Measurements from ENCODE around the gene SUSD5. TPM values are rescaled to one million over a fixed set of nuclear protein-coding genes. Genes with fewer than 3 reads are reported as not detected.
"Not testable (repeated sequence)": the region's sequence is repeated elsewhere in the genome, so short reads cannot be mapped to it uniquely, and the experiment has no call there.

Gene SUSD5
- total RNA-seq, 1 experiment from 2014 or later, result 16.6 TPM

DNA sequence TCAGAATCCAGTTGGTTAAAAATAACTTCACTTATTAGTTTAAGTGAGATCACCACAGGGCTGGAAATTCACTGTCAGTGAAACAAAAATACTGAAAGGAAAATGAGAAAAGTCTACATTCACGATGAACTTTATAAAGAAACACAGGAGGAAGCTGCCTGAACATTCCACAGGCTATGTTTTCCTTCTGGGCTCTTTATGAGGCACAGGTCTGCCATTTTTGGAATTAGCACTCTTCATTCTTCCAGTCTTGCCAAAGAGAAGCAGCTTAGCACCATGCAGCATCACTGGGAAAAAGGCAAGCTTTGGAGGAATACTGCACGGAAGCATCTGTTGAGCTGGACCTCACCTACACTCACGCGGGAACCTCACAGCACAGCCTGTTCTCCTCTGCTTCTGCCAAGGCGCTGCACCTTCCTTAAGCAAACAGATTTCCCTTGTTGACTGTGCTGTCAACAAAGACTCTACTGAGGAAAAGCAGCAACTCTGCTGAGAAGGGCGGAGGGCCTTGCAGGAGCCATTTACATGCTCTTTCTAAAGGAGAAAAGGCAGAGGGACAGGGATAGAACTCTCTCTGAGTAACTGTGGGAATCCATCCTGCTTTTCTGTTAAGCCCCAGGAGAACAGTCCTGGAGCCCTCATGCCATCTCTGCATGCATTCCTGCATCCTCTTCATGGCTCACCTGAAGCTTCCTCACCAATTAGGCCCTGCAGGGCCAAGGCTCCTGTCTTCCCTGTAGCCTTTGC lies 15.7 kb downstream of the SUSD5 start:
- DNase-seq (ENCODE audit: low spot score), result peak; percentile 32
- in situ Hi-C loops (cut with HindIII; ENCODE audit: low sequenced_read_pairs), result no loop called here

DNA sequence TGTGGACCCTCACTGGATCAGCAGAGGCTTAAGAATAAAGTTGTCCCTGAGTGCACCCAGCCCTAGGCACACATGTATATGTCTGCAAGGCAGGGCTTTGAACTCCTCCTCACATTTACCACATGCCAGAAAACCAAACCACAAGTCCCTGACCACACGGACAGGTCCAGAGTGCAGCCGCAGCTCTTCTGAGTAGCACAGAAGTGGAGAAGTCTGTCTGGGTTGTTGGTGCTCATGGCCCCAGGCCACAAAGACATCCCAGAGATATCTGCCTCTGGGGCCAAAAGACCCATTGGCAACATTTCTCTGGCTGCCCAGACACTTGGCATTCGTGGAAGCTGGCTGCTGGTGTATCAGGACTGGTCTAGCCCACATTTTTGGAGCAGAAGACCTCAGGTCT lies 17.4 kb downstream of the SUSD5 start:
- DNase-seq (ENCODE audit: low spot score), result no peak
- in situ Hi-C loops (cut with HindIII; ENCODE audit: low sequenced_read_pairs), result no loop called here

DNA sequence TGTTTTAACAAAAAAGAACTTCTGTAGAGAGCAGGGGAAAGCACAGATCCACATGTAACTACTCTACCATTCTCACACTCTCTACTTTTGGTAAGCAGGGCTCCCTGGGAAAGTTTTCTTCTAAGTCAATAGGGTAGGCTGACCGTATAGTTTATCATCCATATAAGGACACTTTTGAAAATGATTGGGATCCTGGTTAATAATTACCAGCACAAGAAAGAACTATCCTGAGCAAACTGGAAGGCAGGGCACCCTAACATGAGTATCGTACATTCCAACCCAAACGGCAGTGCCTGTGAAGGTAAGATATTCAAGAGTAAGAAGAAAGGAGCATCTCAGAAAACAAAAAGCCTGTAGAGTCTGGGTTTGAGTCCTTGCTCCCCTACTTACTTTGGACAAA lies 22.1 kb downstream of the SUSD5 start:
- DNase-seq (ENCODE audit: low spot score), result no peak
- in situ Hi-C loops (cut with HindIII; ENCODE audit: low sequenced_read_pairs), result no loop called here

DNA sequence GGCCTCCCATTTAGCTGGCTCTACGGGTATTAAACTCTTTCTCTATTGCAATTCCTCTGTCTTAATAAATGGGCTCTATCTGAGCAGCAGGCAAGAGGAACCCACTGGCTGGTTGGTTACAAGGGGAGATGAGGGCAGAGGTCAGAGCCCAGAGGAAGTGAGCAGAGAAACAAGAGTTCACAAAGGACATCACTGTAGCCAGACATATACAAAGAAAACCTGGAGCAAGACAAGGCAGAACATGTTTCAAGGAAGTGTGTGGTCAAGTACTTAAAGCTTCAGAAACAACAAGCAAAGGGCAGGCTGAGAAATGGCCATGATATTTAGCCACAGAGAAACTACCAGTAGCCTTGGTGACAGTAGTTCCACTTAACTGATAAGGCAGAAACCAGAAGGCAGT lies 24.3 kb downstream of the SUSD5 start:
- in situ Hi-C loops (cut with HindIII; ENCODE audit: low sequenced_read_pairs), result no loop called here
- no peak for DNase-seq (ENCODE audit: low spot score)

DNA sequence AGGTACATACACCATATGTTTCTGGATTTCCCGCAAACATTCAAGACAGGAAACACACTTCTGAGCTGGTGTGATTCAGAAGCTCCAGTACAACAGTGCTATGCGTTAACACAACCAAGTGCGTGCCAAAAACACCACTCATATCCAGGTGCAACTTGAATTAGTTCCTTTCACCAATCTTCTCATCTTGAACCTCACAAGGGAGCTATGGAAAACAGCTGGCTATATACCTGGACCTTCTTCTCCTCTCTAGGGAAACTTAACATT lies 31.3 kb downstream of the SUSD5 start:
- in situ Hi-C loops (cut with HindIII; ENCODE audit: low sequenced_read_pairs), result no loop called here

DNA sequence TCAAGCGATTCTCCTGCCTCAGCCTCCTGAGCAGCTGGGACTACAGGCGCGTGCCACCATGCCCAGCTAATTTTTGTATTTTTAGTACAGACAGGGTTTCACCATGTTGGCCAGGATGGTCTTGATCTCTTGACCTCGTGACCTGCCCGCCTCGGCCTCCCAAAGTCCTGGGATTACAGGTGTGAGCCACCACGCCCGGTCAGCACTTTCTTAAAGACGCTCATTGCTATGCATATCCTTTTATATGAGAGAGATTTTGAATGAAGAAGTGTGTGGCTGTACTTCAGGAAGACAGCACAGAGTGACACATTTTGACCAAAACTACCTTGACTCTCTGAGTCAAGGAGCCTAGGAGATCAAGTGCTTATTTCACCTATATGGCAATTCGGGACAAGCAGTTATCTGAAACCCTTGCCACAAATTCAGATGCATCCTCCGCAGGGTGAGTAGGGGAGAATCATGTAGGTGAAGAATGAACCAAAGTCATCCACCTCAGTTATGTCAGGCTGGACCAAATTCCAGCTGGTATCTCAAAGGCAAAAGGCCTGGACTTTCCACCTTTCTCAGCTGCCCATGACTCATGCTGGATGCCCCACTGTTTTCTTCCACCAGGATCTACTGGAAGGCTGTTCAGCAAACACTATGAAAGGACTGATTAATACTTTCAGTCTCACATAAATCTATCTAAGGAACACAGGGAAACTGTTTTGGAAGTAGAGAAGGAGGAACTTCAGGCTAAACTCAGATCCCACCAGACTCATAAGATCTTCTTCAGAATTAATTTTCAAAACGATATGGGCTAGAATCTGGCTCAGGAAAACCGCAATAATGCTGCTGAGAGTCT lies 31.9 kb downstream of the SUSD5 start:
- no peak for DNase-seq (ENCODE audit: low spot score)
- in situ Hi-C loops (cut with HindIII; ENCODE audit: low sequenced_read_pairs), result no loop called here

More for the DNA sequence above, 31.3 kb downstream of the SUSD5 start:
- DNase-seq (ENCODE audit: low spot score), result no peak

DNA sequence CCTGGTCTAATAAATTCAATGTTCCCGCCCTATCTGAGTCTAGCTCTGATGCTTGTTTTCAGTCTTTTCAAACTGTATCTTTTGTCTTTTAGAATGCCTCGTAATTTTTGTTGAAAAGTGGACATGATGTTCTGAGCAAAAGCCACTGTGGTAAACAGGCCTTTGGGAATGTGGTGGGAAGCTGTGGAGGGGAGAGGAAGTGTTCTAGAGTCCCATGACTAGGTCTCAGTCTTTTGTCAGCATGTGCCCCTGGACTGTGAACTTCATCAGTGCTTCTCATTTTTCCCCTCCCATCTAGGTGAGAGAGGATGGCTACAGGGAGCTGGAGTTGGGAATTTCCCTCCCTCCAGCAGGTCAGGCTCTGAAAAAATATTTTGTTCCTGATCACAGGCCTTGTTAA lies 33.7 kb downstream of the SUSD5 start:
- DNase-seq (ENCODE audit: low spot score), result no peak
- in situ Hi-C loops (cut with HindIII; ENCODE audit: low sequenced_read_pairs), result no loop called here

DNA sequence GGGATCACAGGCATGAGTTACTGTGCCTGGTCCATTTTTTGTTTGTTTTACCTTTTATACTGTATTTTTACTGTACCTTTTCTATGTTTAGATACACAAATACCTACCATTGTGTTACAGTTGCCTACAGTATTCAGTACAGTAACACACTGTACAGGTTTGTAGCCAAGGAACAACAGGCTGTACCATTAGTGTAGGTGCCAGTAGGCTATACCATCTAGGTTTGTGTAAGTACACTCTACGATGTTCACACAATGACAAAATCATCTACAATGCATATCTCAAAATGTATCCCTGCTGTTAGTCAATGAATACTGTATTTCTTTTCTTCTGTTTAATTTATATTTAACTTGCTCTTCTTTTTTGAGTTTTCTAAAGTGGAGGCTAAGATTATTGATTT lies 37.0 kb downstream of the SUSD5 start:
- in situ Hi-C loops (cut with HindIII; ENCODE audit: low sequenced_read_pairs), result not testable (repeated sequence)

DNA sequence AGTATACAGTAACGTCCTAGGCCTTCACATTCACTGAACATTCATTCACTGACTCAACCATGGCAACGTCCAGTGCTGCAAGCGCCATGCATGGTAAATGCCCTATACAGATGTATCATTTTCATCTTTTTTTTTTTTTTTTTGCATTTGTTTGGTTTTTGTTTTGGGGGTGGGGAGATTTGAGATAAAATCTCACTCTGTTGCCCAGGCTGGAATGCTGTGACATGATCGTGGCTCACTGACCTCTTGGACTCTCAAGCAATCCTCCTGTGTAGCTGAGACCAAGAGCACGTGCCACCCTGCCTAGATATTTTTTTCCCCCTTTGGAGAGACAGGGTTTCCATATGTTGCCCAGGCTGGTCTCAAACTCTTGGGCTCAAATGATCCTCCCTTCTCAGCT lies 37.4 kb downstream of the SUSD5 start:
- in situ Hi-C loops (cut with HindIII; ENCODE audit: low sequenced_read_pairs), result no loop called here
- DNase-seq (ENCODE audit: low spot score), result no peak

More for the DNA sequence above, 37.0 kb downstream of the SUSD5 start:
- DNase-seq (ENCODE audit: low spot score), result not testable (repeated sequence)

DNA sequence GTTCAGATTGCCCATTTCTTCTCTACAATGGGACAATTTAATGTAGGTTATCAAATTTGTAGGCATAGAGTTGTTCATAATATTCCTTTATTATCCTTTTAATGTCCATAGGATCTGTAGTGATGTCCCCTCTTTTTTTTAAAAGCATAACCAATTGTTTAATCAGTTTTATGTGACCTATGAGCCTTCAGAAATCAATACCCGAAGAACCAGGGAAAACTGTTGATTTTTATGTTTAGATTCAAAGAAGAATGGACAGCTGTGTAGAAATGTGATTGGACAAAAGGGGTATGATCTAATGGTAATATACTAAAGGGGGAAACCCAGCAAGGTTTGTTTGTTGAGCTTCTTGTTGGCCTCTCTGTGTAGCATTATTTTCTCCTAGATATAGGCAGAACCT lies 39.5 kb downstream of the SUSD5 start:
- in situ Hi-C loops (cut with HindIII; ENCODE audit: low sequenced_read_pairs), result no loop called here
- DNase-seq (ENCODE audit: low spot score), result no peak

DNA sequence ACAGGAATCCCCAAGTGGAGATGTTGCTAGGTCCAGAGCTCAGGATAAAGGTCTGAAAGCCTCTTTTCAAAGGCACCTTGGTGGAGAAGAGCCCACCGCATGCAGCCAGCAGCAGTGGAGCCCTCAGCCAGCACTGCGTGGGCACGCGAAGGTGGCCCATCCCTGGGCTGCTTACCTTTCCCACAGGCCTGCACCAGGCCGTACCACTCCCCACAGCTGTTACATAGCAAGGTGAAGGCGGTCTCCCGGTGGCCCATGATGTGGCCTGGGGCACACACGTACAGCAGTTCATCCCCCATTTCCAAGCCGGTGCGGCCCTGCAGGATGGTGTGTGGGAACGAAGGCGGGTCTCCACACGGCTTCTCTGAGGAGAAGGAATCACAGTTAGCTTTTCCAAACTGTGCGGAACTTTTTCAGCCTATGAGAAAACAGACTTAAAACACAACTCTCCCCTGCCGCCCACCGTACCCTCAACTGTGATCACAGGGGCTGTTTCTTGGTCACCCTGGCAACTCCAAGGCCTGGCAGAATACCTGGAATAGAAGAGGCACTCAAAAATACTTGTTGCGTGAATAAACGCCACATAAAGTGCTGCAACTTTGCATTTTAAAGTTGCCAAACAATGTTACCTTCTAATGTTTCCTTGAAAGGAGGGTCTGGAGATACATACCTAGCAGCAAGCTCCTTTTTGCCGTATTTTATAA lies 43.7 kb downstream of the SUSD5 start:
- no peak for DNase-seq (ENCODE audit: low spot score)
- in situ Hi-C loops (cut with HindIII; ENCODE audit: low sequenced_read_pairs), result no loop called here

DNA sequence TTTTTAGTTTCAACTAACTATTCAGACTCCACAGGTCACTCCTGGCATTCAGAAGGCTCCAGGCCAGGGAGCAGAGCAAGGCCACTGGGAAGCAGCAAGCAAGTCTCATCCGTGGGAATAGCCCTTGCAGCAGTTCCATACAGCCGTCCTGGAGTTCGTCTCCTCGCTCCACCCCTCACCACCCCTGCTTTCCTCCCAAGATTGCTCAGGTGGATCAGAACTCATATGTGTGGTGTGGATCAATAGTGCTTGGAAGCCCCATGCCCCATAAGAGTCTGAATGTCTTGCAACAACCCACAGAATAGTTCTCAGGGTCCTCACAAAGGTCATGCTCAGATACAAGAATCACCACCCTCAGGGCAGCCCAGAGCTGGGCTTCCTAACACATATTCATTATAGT lies 44.5 kb downstream of the SUSD5 start:
- in situ Hi-C loops (cut with HindIII; ENCODE audit: low sequenced_read_pairs), result no loop called here
- no peak for DNase-seq (ENCODE audit: low spot score)

DNA sequence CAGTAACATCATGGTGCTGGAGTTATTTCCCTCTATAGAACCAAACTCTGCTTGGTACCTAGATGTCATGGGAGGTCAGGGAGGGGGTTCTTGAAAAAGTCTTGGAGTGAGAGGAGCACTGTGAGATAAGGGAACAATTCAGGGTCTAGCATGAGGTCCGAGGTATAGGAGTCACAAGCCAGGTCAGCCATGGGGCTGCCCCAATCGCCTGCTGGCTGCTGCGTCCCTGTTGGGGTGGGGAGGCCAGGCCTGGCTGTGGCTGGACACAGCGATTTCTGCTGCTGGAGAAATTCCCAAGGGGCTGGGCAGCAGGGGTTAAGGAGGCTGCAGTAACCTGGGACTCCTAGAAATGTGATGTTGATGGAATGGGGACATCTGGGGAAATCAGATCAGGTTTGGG lies 44.9 kb downstream of the SUSD5 start:
- DNase-seq (ENCODE audit: low spot score), result no peak
- in situ Hi-C loops (cut with HindIII; ENCODE audit: low sequenced_read_pairs), result no loop called here

DNA sequence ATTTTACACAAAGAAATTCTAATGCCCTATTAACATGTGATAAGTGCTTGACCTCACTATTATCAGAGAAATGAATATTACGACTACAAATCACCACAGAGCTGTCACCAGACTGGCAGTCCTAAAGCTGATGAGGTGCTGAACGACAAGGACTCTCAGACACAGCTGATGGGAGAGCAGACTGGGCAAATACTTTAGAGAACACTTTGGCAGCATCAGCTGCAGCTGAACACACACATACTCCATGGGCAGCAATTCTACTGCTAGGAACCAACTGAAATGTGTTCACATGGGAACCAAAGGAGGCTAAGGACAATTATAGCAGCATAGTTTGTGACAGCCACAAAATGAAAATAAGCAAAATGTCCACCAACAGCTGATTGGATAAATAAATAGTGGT lies 45.5 kb downstream of the SUSD5 start:
- in situ Hi-C loops (cut with HindIII; ENCODE audit: low sequenced_read_pairs), result no loop called here
- no peak for DNase-seq (ENCODE audit: low spot score)

DNA sequence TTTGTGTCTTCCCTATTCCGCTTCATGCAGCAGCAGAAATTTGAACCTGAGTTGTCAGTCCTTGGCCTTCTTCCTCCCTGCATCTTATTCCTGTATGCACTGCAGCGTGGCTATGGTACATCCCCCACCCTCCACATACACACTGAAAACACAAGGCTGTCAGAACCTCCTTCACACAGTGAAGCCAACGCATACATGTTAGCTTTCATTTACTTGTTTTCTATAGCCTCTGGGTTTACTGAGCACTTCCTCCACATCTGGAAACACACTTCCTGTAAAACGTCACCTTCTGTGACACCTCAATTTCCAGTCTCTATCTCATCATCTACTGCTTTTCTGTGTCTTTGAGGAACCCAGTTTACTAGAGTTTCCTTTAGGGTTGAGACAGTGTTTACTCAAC lies 47.0 kb downstream of the SUSD5 start:
- no peak for DNase-seq (ENCODE audit: low spot score)
- in situ Hi-C loops (cut with HindIII; ENCODE audit: low sequenced_read_pairs), result no loop called here

DNA sequence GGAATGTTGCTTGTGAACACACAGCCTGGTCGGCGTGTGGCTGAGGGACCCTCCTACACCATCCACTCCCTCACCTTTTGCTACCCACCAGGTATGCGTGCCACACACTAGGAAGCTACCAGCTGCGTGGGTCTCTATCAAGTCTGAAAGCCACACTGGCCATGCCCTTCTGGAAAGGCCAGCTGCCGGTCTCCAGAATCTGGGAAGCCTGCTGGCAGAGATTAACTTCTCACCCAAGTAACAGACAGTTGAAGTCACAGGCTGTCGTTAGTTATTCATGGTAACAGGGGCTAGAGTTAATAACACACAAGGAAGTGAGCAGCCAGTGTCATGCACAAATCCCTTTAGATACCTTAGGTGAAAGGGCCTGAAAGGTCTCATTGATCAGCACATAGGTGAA lies 48.1 kb downstream of the SUSD5 start:
- DNase-seq (ENCODE audit: low spot score), result no peak
- in situ Hi-C loops (cut with HindIII; ENCODE audit: low sequenced_read_pairs), result no loop called here

DNA sequence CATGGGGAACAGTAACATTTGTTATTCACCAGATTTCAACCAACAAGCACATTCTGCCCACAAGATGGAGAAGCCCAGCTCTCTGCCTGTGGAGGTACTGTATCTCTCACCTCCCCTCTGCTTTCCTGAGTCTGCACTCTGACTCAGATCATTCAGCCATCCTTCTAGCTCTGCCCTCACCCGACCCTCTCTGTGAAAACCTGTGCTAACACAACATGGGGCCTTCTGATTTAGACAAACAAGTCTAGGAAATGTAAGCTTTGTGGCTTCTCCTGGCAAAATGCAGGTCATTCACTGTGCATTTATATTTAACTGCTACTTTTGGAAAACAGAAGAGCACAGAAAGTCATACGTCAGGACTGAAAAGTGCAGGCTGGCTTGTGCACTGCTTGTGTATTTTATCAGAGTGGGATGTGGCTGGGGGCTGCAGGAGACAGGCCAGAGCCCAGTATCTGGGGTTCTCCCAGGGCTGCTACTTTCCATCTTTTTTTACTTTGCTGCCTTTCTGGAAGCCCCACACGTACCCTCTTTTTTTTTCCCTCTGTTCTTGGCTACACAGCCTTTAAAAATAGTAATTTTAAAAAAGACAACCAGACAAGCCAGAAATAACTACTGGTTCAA lies 50.8 kb downstream of the SUSD5 start:
- DNase-seq (ENCODE audit: low spot score), result no peak
- in situ Hi-C loops (cut with HindIII; ENCODE audit: low sequenced_read_pairs), result no loop called here

DNA sequence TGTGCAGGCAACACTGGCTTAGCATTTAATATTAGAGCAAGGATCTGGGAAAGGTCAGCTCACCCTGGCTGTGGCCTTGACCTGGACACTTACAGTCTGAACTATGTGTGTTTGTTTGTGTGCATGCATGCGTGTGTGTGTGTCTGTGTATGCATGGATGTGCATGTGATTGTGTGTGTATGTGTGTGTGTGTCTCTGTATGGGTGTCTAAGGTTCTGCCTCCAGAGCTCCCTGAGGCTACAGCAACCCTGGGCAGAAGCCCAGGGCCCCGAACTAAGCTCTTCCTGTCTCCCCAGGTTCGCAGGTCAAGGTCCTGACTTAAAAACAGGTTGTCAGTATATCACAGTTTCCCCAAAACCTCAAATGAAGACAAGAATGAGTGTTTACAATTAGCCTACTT lies 51.3 kb downstream of the SUSD5 start:
- no peak for DNase-seq (ENCODE audit: low spot score)
- in situ Hi-C loops (cut with HindIII; ENCODE audit: low sequenced_read_pairs), result no loop called here

DNA sequence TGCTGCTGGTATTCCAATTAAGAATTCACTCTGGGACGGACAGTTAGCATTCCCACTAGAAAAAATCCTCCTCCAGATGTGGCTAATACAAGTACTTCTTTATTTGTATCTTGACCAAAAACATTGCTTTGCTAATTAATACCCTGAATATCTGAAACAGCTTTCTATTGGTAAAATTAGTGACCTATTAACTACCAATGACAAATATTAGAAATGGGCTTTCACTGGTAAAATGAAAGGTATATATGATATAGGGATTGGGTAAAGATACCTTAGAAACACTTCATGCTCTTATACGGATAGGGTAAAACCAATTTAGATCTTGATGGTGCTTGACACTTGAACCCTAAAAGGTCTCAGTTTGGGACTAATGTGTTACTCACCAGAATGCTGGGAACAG lies 52.5 kb downstream of the SUSD5 start:
- DNase-seq (ENCODE audit: low spot score), result no peak
- in situ Hi-C loops (cut with HindIII; ENCODE audit: low sequenced_read_pairs), result no loop called here

DNA sequence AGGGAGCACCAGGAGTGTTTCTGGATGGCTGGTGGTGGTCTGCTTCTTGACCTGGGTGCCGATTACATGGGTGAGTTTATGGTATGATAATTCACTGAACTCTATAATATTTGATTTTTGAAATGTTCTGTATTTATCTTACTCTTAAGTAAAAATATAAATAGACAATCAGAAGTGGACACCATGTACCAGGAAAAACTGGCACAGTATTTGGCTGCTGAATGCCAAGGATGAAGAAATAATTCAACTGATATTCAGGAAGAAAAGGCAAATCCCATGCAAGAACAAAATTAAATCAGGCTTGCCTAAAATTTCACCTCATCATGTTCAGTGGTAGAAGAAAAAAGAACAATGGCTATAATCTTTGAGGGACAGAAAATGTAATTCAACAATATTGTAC lies 53.2 kb downstream of the SUSD5 start:
- in situ Hi-C loops (cut with HindIII; ENCODE audit: low sequenced_read_pairs), result no loop called here

More for the DNA sequence above, 53.2 kb downstream of the SUSD5 start:
- no peak for DNase-seq (ENCODE audit: low spot score)
